DOHH2 (cell line): ENCODE measurements around the gene BBOF1.

Experiments used
- EZH2phosphoT487 ChIP-seq: fragments of 200-600 bp; sonication (generic); IDR thresholded peaks from 2 replicates; pipeline ENCODE4 v1.6.1; 2017; ENCODE audit warnings: borderline replicate concordance, mild to moderate bottlenecking, antibody characterized with exemption, low read length, moderate library complexity, mixed read lengths
- TF ChIP-seq, protein P1 (sequence below): fragments of 200-600 bp; sonication (generic); IDR thresholded peaks from one replicate; pipeline ENCODE4 v1.5.1; 2014; ENCODE audit warnings: antibody characterized with exemption, mild to moderate bottlenecking, low read depth, low read length; ENCODE audit not compliant: poor library complexity, severe bottlenecking

DNA sequence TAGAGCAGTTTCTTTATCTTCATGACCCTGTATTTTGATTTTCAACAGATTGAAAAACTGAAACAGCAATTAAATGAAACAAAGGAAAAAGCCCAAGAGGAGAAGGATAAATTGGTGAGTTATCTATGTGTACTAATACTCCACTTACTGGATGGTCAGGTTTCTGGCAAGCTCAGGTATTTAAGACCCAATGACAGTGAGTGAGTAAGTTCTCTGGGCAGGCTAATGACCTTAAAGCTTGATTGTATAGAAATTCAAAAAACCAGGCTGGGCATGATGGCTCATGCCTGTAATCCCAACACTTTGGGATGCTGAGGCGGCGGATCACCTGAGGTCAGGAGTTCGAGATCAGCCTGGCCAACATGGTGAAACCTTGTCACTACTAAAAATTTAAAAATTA is 10.0 kb downstream of the BBOF1 start:
- TF ChIP-seq, protein P1, sequence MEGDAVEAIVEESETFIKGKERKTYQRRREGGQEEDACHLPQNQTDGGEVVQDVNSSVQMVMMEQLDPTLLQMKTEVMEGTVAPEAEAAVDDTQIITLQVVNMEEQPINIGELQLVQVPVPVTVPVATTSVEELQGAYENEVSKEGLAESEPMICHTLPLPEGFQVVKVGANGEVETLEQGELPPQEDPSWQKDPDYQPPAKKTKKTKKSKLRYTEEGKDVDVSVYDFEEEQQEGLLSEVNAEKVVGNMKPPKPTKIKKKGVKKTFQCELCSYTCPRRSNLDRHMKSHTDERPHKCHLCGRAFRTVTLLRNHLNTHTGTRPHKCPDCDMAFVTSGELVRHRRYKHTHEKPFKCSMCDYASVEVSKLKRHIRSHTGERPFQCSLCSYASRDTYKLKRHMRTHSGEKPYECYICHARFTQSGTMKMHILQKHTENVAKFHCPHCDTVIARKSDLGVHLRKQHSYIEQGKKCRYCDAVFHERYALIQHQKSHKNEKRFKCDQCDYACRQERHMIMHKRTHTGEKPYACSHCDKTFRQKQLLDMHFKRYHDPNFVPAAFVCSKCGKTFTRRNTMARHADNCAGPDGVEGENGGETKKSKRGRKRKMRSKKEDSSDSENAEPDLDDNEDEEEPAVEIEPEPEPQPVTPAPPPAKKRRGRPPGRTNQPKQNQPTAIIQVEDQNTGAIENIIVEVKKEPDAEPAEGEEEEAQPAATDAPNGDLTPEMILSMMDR: no peak
- TF ChIP-seq EZH2phosphoT487: no peak
